Limb (tissue), 2 donors: Measurements from ENCODE around the gene NOTUM.

ENCODE experiments used
- DNase-seq, 2 donors: peaks; one replicate each; pipeline ENCODE4 v3.0.0-alpha.2; 2016; ENCODE audit errors: extremely low spot score in 2 of 2

Gene NOTUM

GRCh38 chr17:81961087-81961511 lies at the start of gene NOTUM:
Gene NOTUM, minus strand, starts transcription at chr17:81961187. Its CDS starts 278 bp downstream, at chr17:81960909.
- peak in 1 of 2 donors; percentile 64 for DNase-seq

- DNase-seq = no peak
Measured at GRCh38 chr17:82009413-82009812, 48.4 kb upstream of the NOTUM start.

GRCh38 chr17:82008941-82009405 lies 48.0 kb upstream of the NOTUM start:
- no peak for DNase-seq

- no peak for DNase-seq
Measured at GRCh38 chr17:82008258-82008940, 47.4 kb upstream of the NOTUM start.

GRCh38 chr17:82007495-82008257 lies 46.7 kb upstream of the NOTUM start:
- no peak for DNase-seq

GRCh38 chr17:82007228-82007494 lies 46.2 kb upstream of the NOTUM start:
- no peak for DNase-seq

- DNase-seq = no peak
Measured at GRCh38 chr17:82006468-82007227, 45.7 kb upstream of the NOTUM start.

GRCh38 chr17:82005701-82006348 lies 44.8 kb upstream of the NOTUM start:
- DNase-seq = no peak

- no peak for DNase-seq
Measured at GRCh38 chr17:82004517-82005455, 43.8 kb upstream of the NOTUM start.

GRCh38 chr17:82003411-82004381 lies 42.7 kb upstream of the NOTUM start:
- DNase-seq = no peak

- no peak for DNase-seq
Measured at GRCh38 chr17:82001571-82002056, 40.6 kb upstream of the NOTUM start.

GRCh38 chr17:82000803-82001570 lies 40.0 kb upstream of the NOTUM start:
- DNase-seq = no peak

GRCh38 chr17:81999976-82000802 lies 39.2 kb upstream of the NOTUM start:
- DNase-seq = no peak

GRCh38 chr17:81999587-81999975 lies 38.6 kb upstream of the NOTUM start:
- no peak for DNase-seq

GRCh38 chr17:81998691-81999438 lies 37.9 kb upstream of the NOTUM start:
- DNase-seq = no peak

GRCh38 chr17:81998212-81998611 lies 37.2 kb upstream of the NOTUM start:
- no peak for DNase-seq
